PC-9 (cell line): ENCODE results near the gene KDM6A.

ENCODE experiments used
- EZH2 ChIP-seq: fragments of 200-600 bp; sonication (generic); IDR thresholded peaks from 2 replicates; pipeline ENCODE4 v1.8.0; 2017; ENCODE audit warnings: antibody characterized with exemption, low read depth
- TF ChIP-seq, protein P1 (sequence below): fragments of 200-600 bp; sonication (generic); conservative IDR thresholded peaks from 2 replicates; pipeline ENCODE4 v1.6.1; 2017; ENCODE audit warnings: mixed run types, antibody characterized with exemption, mild to moderate bottlenecking, moderate library complexity

DNA sequence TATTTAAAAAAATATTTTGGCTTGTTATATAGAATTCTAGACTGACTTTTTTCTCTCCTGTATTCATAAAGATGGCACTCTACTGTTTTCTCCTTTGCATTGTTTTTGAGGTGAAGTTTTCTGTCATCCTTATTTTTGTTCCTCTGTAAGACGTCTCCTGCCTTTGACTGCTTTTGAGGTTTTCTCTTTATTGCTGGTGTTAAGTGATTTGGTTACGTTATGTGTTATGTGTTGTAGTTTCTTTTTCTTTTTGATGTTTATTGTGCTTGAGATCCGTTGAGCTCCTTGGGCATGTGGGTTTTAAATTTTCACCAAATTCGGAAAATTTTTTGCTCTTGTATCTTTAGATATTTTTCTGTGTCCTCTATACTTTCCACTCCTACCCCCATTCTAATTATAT is 50.0 kb downstream of the KDM6A start:
- TF ChIP-seq, protein P1, sequence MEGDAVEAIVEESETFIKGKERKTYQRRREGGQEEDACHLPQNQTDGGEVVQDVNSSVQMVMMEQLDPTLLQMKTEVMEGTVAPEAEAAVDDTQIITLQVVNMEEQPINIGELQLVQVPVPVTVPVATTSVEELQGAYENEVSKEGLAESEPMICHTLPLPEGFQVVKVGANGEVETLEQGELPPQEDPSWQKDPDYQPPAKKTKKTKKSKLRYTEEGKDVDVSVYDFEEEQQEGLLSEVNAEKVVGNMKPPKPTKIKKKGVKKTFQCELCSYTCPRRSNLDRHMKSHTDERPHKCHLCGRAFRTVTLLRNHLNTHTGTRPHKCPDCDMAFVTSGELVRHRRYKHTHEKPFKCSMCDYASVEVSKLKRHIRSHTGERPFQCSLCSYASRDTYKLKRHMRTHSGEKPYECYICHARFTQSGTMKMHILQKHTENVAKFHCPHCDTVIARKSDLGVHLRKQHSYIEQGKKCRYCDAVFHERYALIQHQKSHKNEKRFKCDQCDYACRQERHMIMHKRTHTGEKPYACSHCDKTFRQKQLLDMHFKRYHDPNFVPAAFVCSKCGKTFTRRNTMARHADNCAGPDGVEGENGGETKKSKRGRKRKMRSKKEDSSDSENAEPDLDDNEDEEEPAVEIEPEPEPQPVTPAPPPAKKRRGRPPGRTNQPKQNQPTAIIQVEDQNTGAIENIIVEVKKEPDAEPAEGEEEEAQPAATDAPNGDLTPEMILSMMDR: no peak
- no peak for TF ChIP-seq EZH2
